OCI-LY1 (cell line): Measurements from ENCODE around the gene ADAMTSL2.

Experiments
- H2AFZ ChIP-seq: fragments of 200-600 bp; sonication (generic), shearing (Covaris generic); 2 replicates; pipeline ENCODE4 v1.6.0; 2014; ENCODE audit warnings: antibody characterized with exemption, mild to moderate bottlenecking, low read length
- H3F3A ChIP-seq: fragments of 200-600 bp; sonication (generic), shearing (Covaris generic); 2 replicates; pipeline ENCODE4 v1.6.0; 2014; ENCODE audit warnings: mild to moderate bottlenecking, antibody characterized with exemption, low read length, moderate library complexity; ENCODE audit not compliant: insufficient read depth
- H3K27ac ChIP-seq: fragments of 200-600 bp; sonication (generic); 2 replicates; pipeline ENCODE4 v1.5.1; 2014; ENCODE audit warnings: low read length, mixed run types, mild to moderate bottlenecking, low read depth; ENCODE audit not compliant: poor library complexity, severe bottlenecking
- H3K27me3 ChIP-seq: fragments of 200-600 bp; sonication (generic); 2 replicates; pipeline ENCODE4 v1.6.0; 2014; ENCODE audit warnings: antibody characterized with exemption, mild to moderate bottlenecking, low read length, moderate library complexity; ENCODE audit not compliant: insufficient read depth
- H3K36me3 ChIP-seq: fragments of 200-600 bp; sonication (generic); 2 replicates; pipeline ENCODE4 v1.6.1; 2014; ENCODE audit warnings: mild to moderate bottlenecking, antibody characterized with exemption, low read length, moderate library complexity, mixed read lengths; ENCODE audit not compliant: insufficient read depth
- H3K4me1 ChIP-seq: fragments of 200-600 bp; sonication (generic); 2 replicates; pipeline ENCODE4 v1.5.1; 2014; ENCODE audit warnings: mild to moderate bottlenecking, low read length, moderate library complexity; ENCODE audit not compliant: insufficient read depth, severe bottlenecking
- H3K4me2 ChIP-seq: fragments of 200-600 bp; sonication (generic), shearing (Covaris generic); 2 replicates; pipeline ENCODE4 v1.6.1; 2014; ENCODE audit warnings: low read length
- H3K4me3 ChIP-seq: fragments of 200-600 bp; sonication (generic); 2 replicates; pipeline ENCODE4 v1.5.1; 2014; ENCODE audit warnings: low read length, low read depth, mild to moderate bottlenecking, mixed read lengths; ENCODE audit not compliant: poor library complexity, severe bottlenecking
- H3K79me2 ChIP-seq: fragments of 200-600 bp; shearing (Covaris generic); 2 replicates; pipeline ENCODE4 v1.6.1; 2016; ENCODE audit warnings: mixed run types, low read length, mixed read lengths; ENCODE audit not compliant: insufficient read depth
- H3K9ac ChIP-seq: fragments of 200-600 bp; sonication (generic), shearing (Covaris generic); 2 replicates; pipeline ENCODE4 v1.6.1; 2014; ENCODE audit warnings: mild to moderate bottlenecking, low read length, mixed read lengths
- H3K9me2 ChIP-seq: fragments of 200-600 bp; sonication (generic), shearing (Covaris generic); 2 replicates; pipeline ENCODE4 v1.6.1; 2014; ENCODE audit warnings: low read depth, mild to moderate bottlenecking, low read length, mixed read lengths
- H3K9me3 ChIP-seq: fragments of 200-600 bp; shearing (Covaris generic); 2 replicates; pipeline ENCODE4 v1.6.1; 2014; ENCODE audit warnings: low read length, mixed read lengths
- H4K20me1 ChIP-seq: fragments of 200-600 bp; sonication (generic), shearing (Covaris generic); 2 replicates; pipeline ENCODE4 v1.6.0; 2016; ENCODE audit warnings: mild to moderate bottlenecking, low read length; ENCODE audit not compliant: insufficient read depth
- EZH2 ChIP-seq: fragments of 200-600 bp; sonication (generic), shearing (Covaris generic); IDR thresholded peaks from 2 replicates; pipeline ENCODE4 v1.8.0; 2017; ENCODE audit warnings: borderline replicate concordance, mixed run types, mild to moderate bottlenecking, antibody characterized with exemption, low read length, moderate library complexity, mixed read lengths
- TF ChIP-seq, protein P1 (sequence below): fragments of 200-600 bp; sonication (generic), shearing (Covaris generic); IDR thresholded peaks from 2 replicates; pipeline ENCODE4 v1.5.1; 2017; ENCODE audit warnings: mild to moderate bottlenecking, antibody characterized with exemption, low read length, moderate library complexity, mixed read lengths

The ADAMTSL2 gene

GRCh38 chr9:133516256-133516960 lies 18.1 kb upstream of the ADAMTSL2 start:
- Histone ChIP-seq H3K4me1 (no peaks in the 10 kb centered on the region), H3K4me3 (no peak overlapping the region), H3K27me3 (peaks cover 10% of the 10 kb centered on the region; the same call in 1 of the 2 replicates), H2AFZ (no peak overlapping the region), H3K36me3 (no peaks in the 10 kb centered on the region), H3K9me3 (no peaks in the 10 kb centered on the region), H3K4me2 (no peak overlapping the region), H3F3A (no peaks in the 10 kb centered on the region), H3K9me2 (no peaks in the 10 kb centered on the region), H3K79me2 (no peaks in the 10 kb centered on the region), H4K20me1 (no peaks in the 10 kb centered on the region), H3K9ac (no peak overlapping the region), H3K27ac (no peak overlapping the region)
- TF ChIP-seq, protein P1, sequence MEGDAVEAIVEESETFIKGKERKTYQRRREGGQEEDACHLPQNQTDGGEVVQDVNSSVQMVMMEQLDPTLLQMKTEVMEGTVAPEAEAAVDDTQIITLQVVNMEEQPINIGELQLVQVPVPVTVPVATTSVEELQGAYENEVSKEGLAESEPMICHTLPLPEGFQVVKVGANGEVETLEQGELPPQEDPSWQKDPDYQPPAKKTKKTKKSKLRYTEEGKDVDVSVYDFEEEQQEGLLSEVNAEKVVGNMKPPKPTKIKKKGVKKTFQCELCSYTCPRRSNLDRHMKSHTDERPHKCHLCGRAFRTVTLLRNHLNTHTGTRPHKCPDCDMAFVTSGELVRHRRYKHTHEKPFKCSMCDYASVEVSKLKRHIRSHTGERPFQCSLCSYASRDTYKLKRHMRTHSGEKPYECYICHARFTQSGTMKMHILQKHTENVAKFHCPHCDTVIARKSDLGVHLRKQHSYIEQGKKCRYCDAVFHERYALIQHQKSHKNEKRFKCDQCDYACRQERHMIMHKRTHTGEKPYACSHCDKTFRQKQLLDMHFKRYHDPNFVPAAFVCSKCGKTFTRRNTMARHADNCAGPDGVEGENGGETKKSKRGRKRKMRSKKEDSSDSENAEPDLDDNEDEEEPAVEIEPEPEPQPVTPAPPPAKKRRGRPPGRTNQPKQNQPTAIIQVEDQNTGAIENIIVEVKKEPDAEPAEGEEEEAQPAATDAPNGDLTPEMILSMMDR, result no peak
- no peak for TF ChIP-seq EZH2

GRCh38 chr9:133516961-133517350 lies 17.5 kb upstream of the ADAMTSL2 start:
- H3F3A ChIP-seq, result no peaks in the 10 kb centered on the region
- no peaks in the 10 kb centered on the region for H3K9me3 ChIP-seq
- no peaks in the 10 kb centered on the region for H3K4me1 ChIP-seq
- H3K9me2 ChIP-seq, result no peaks in the 10 kb centered on the region
- H3K27me3 ChIP-seq, result peaks cover 15% of the 10 kb centered on the region; the same call in 1 of the 2 replicates
- TF ChIP-seq, protein P1, result no peak
- no peak for TF ChIP-seq EZH2
- H3K79me2 ChIP-seq, result no peaks in the 10 kb centered on the region
- no peak overlapping the region for H2AFZ ChIP-seq
- H3K4me3 ChIP-seq, result no peak overlapping the region
- no peak overlapping the region for H3K27ac ChIP-seq
- no peak overlapping the region for H3K9ac ChIP-seq
- no peaks in the 10 kb centered on the region for H4K20me1 ChIP-seq
- H3K4me2 ChIP-seq, result no peak overlapping the region
- no peaks in the 10 kb centered on the region for H3K36me3 ChIP-seq

- H3K4me2 ChIP-seq, result no peak overlapping the region
- no peak overlapping the region for H3K9ac ChIP-seq
- no peak for TF ChIP-seq EZH2
- TF ChIP-seq, protein P1, result no peak
- no peaks in the 10 kb centered on the region for H3K4me1 ChIP-seq
- H3K9me2 ChIP-seq, result no peaks in the 10 kb centered on the region
- no peak overlapping the region for H3K4me3 ChIP-seq
- no peaks in the 10 kb centered on the region for H3K79me2 ChIP-seq
- H3K36me3 ChIP-seq, result no peaks in the 10 kb centered on the region
- no peak overlapping the region for H3K27ac ChIP-seq
- no peaks in the 10 kb centered on the region for H3K9me3 ChIP-seq
- H3F3A ChIP-seq, result no peaks in the 10 kb centered on the region
- H2AFZ ChIP-seq, result no peak overlapping the region
- peaks cover 15% of the 10 kb centered on the region; the same call in 1 of the 2 replicates for H3K27me3 ChIP-seq
- no peaks in the 10 kb centered on the region for H4K20me1 ChIP-seq
Observed at GRCh38 chr9:133517711-133518110, 16.8 kb upstream of the ADAMTSL2 start.
